B cell (primary cell): ENCODE measurements around the gene KLHDC8A. TPM values are rescaled to one million over a fixed set of nuclear protein-coding genes. Genes with fewer than 3 reads are reported as not detected.
A peak's percentile ranks its signal among the peaks of the same experiment; 100 is the strongest.

Source experiments
- ATAC-seq: fragments of 200-7000 bp; cut with Tn5 transposase; one replicate; pipeline ENCODE4 v1.10.0; 2021; ENCODE audit warnings: low read depth, mild to moderate bottlenecking, moderate number of reproducible peaks, moderate library complexity
- CTCF ChIA-PET: fragments of 350-600 bp; sonication (Branson Sonifier 250); formaldehyde crosslinking; loops from one replicate; lab custom pipeline; 2021; ENCODE audit warnings: antibody characterized with exemption, inconsistent platforms; lab: Charles Lee
- POLR2A ChIA-PET: fragments of 350-600 bp; sonication (Branson Sonifier 250); formaldehyde crosslinking; loops from one replicate; lab custom pipeline; 2021; ENCODE audit warnings: antibody characterized with exemption; lab: Charles Lee
- DNase-seq: peaks from one replicate; pipeline ENCODE4 v3.0.0; 2013
- H2AFZ ChIP-seq: 2 replicates; pipeline ENCODE4 v1.6.1; 2012; ENCODE audit warnings: mild to moderate bottlenecking, low read depth, low read length; ENCODE audit not compliant: insufficient read depth, poor library complexity, severe bottlenecking
- H3K27ac ChIP-seq, 2 donors: 1 replicate in 1 of 2; 2 replicates in 1 of 2; pipeline ENCODE4 v1.5.1; 2012 to 2013; ENCODE audit warnings: low read length in 2 of 2, mild to moderate bottlenecking in 2 of 2, moderate library complexity in 1 of 2
- H3K27me3 ChIP-seq, 4 experiments: fragments of 200-600 bp in 1 of 4; sonication (generic) in 1 of 4; replicated peaks in 1 of 4; 1 replicate in 2 of 4; 2 replicates in 2 of 4; pipeline versions ENCODE4 v1.6.1 to v1.7.0; 2013 to 2016; ENCODE audit warnings: low read length in 3 of 4, mild to moderate bottlenecking in 2 of 4, mixed read lengths in 1 of 4, moderate library complexity in 1 of 4; ENCODE audit not compliant: insufficient read depth in 4 of 4, control insufficient read depth in 3 of 4; ENCODE audit errors: control extremely low read depth in 1 of 4
- H3K36me3 ChIP-seq, 2 experiments: replicated peaks in 1 of 2; 1 replicate in 1 of 2; 2 replicates in 1 of 2; pipeline versions ENCODE4 v1.6.1 to v1.7.1; 2013; ENCODE audit warnings: low read length in 1 of 2; ENCODE audit not compliant: insufficient read depth in 2 of 2, control insufficient read depth in 1 of 2; ENCODE audit errors: control extremely low read depth in 1 of 2, extremely low read depth in 1 of 2
- H3K4me1 ChIP-seq, 2 donors: fragments of 200-600 bp in 1 of 2; sonication (generic) in 1 of 2; 1 replicate in 1 of 2; 2 replicates in 1 of 2; pipeline versions ENCODE4 v1.5.1 to v1.6.1; 2013 to 2017; ENCODE audit warnings: low read length in 2 of 2; ENCODE audit not compliant: control insufficient read depth in 2 of 2, insufficient read depth in 2 of 2
- H3K4me2 ChIP-seq: replicated peaks from 2 replicates; pipeline ENCODE3; 2012; ENCODE audit warnings: mild to moderate bottlenecking, low read depth, low read length; ENCODE audit not compliant: poor library complexity, severe bottlenecking
- H3K4me3 ChIP-seq, 5 experiments: fragments of 200-600 bp in 1 of 5; sonication (generic) in 1 of 5; 1 replicate in 3 of 5; 2 replicates in 2 of 5; pipeline versions ENCODE4 v1.5.1 to v1.7.0; 2011 to 2016; ENCODE audit warnings: low read length in 4 of 5, mild to moderate bottlenecking in 4 of 5, low read depth in 2 of 5, control low read depth in 1 of 5, moderate library complexity in 1 of 5; ENCODE audit not compliant: insufficient read depth in 1 of 5; ENCODE audit errors: control extremely low read depth in 1 of 5, extremely low read depth in 1 of 5
- H3K79me2 ChIP-seq: fragments of 200-600 bp; sonication (generic); one replicate; pipeline ENCODE4 v1.6.0; 2016; ENCODE audit warnings: low read length; ENCODE audit not compliant: control insufficient read depth, insufficient read depth
- H3K9ac ChIP-seq: fragments of 200-600 bp; sonication (generic); 2 replicates; pipeline ENCODE4 v1.6.1; 2017; ENCODE audit warnings: mild to moderate bottlenecking, low read length, moderate library complexity
- H3K9me3 ChIP-seq, 3 donors: one replicate each; pipeline versions ENCODE4 v1.6.1 to v1.7.1; 2013; ENCODE audit warnings: low read length in 2 of 3; ENCODE audit not compliant: control insufficient read depth in 2 of 3, insufficient read depth in 1 of 3; ENCODE audit errors: control extremely low read depth in 1 of 3
- H4K20me1 ChIP-seq: 2 replicates; pipeline ENCODE4 v1.6.0; 2012; ENCODE audit warnings: mild to moderate bottlenecking, low read length; ENCODE audit not compliant: insufficient read depth, control insufficient read depth, poor library complexity, severe bottlenecking
- H3K27ac Mint-ChIP-seq: one replicate; pipeline ENCODE4 v1.8.0; 2021; ENCODE audit warnings: mixed read lengths
- H3K27me3 Mint-ChIP-seq: one replicate; pipeline ENCODE4 v1.8.0; 2021; ENCODE audit warnings: mixed read lengths
- H3K4me1 Mint-ChIP-seq: one replicate; pipeline ENCODE4 v1.8.0; 2021; ENCODE audit warnings: mixed read lengths
- H3K4me3 Mint-ChIP-seq: one replicate; pipeline ENCODE4 v1.8.0; 2021; ENCODE audit warnings: mixed read lengths
- H3K9me3 Mint-ChIP-seq: one replicate; pipeline ENCODE4 v1.8.0; 2022; ENCODE audit warnings: mixed read lengths; ENCODE audit not compliant: insufficient read depth
- CTCF ChIP-seq: fragments of 200-600 bp; IDR thresholded peaks from one replicate; pipeline ENCODE4 v1.8.0; 2022; ENCODE audit warnings: antibody characterized with exemption, mild to moderate bottlenecking
- EZH2 ChIP-seq: IDR thresholded peaks from 2 replicates; pipeline ENCODE4 v1.6.1; 2012; ENCODE audit warnings: borderline replicate concordance, low read depth, mild to moderate bottlenecking, moderate library complexity, low read length; ENCODE audit not compliant: insufficient read depth, poor library complexity, severe bottlenecking
- WGBS: methylation state at CpG from one replicate; pipeline ENCODE4 v1.1.5; 2013; ENCODE audit warnings: missing lambda C conversion rate; ENCODE audit not compliant: insufficient coverage; 5-methylcytosine and 5-hydroxymethylcytosine counted together
- intact Hi-C: fragments of 100-400 bp; cut with micrococcal nuclease; formaldehyde crosslinking; loops from one replicate; pipeline ENCODE4 v1.10.0; 2022
- polyA plus RNA-seq: library from polyadenylated mRNA; depleted of rRNA; stranded (reverse); fragments of >200 nt; gene quantifications from 2 replicates; pipeline ENCODE4 v1.2.3, GENCODE V29; 2012
- total RNA-seq, 2 donors: library from RNA; stranded (reverse); fragments of 120-200 nt in 1 of 2; gene quantifications; 1 replicate in 1 of 2; 2 replicates in 1 of 2; pipeline versions ENCODE4 v1.2.3 to v1.2.4, GENCODE V29; 2013 to 2022

KLHDC8A gene
- total and polyA plus RNA-seq, 2 donors (not counting 1 experiment from before 2014, with no cell fraction given): 0.39 to 0.60 TPM

DNA sequence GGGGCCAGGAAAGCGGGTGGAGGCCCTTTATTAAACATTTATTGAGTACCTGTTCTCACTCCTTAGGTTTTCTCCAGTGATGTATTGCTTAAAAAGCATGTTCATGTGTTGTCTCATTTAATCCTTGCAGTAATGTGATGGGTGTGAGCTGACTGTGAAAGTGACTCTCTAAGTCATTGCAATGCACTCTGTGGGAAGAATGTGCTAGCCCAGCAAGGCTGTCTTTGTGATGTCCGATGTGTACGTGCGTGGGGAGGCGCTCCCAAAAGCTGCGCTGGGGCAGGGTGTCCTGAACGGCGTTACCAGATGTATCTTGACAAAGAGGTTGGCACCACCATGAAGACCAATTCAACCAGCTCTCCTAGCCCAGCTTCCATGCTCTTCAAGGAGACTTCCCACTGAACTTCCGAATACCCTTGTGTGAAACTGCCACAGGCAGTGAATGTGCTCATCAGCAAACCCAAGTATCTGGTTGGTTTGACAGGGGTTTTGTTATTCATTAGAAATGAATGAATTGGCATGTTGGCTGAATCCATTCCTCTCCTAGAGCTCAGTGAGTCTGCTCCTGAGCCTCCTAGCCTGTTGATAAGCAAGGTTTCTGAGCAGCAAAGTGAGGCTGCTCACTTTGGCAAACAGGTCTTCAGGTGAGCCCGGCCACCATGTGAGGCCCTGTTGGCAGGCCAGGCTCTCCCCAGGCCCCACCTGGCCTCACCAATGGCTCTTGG lies 63.2 kb downstream of the KLHDC8A start:
- Histone ChIP-seq H3K27me3 (no peaks in the 10 kb centered on the region), H3K4me3 (no peak overlapping the region), H2AFZ (no peak overlapping the region), H3K4me1 (peaks cover 68 to 94% of the 10 kb centered on the region in 2 donors), H3K4me2 (peak overlapping the region; percentile 33), H3K9me3 (peaks cover 0 to 8% (median 0%) of the 10 kb centered on the region in 3 donors), H4K20me1 (no peaks in the 10 kb centered on the region), H3K79me2 (peaks cover 6% of the 10 kb centered on the region), H3K36me3 (no peaks in the 10 kb centered on the region), H3K9ac (no peak overlapping the region), H3K27ac (peak overlapping the region in 1 of 2 donors; percentile 15)
- WGBS: 93% methylated on average over 8 of the region's 10 CpGs
- Mint-ChIP-seq H3K9me3 (no peaks in the 10 kb centered on the region), H3K4me1 (peaks cover 77% of the 10 kb centered on the region), H3K4me3 (no peak overlapping the region), H3K27ac (peak overlapping the region; percentile 81), H3K27me3 (no peaks in the 10 kb centered on the region)
- no peak for DNase-seq
- ATAC-seq: no peak
- POLR2A ChIA-PET: interaction anchor here (0.7 to 1.9 kb wide), 2 partner anchors 18 to 20 kb away, joined by 3 to 10 read pairs; no protein-coding TSS in a partner anchor
- intact Hi-C loops: no loop called here
- CTCF ChIA-PET: interaction anchor here (1.7 to 56.6 kb wide), 3 partner anchors 18 to 231 kb away, joined by 3 to 2421 read pairs (median 210); partner anchors contain the start of gene NUAK2
- TF ChIP-seq EZH2: no peak

DNA sequence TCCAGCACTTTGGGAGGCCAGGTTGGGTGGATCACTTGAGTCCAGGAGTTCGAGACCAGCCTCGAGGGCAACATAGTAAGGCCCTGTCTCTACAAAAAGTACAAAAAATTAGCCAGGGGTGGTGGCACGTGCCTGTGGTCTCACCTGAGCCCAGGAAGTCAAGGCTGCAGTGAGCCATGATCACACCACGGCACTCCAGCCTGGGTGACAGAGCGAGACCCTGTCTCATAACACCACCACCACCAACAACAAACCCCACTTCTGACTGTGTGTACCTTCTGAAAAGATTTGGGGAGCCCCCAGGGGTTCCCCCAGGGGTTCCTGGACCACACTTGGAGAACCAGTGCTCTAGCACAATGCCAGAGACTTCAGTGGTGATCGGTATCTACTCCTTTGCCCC lies 65.1 kb downstream of the KLHDC8A start:
- Histone ChIP-seq H3K4me2 (peak overlapping the region; percentile 42), H3K36me3 (no peaks in the 10 kb centered on the region), H3K27ac (peak overlapping the region; percentile 67 to 70), H3K79me2 (peaks cover 12% of the 10 kb centered on the region), H3K4me3 (no peak overlapping the region), H2AFZ (no peak overlapping the region), H4K20me1 (no peaks in the 10 kb centered on the region), H3K9me3 (peaks cover 0 to 8% (median 0%) of the 10 kb centered on the region in 3 donors), H3K4me1 (peaks cover 82 to 95% of the 10 kb centered on the region in 2 donors), H3K27me3 (no peaks in the 10 kb centered on the region), H3K9ac (peak overlapping the region; percentile 2)
- WGBS: 17% methylated on average over 5 of the region's 6 CpGs
- ChIA-PET CTCF (interaction anchor here (15.9 to 56.6 kb wide), 2 partner anchors 16 to 34 kb away, joined by 210 to 2421 read pairs; partner anchors contain the start of gene NUAK2), POLR2A (interaction anchor here (1.0 kb wide), 2 partner anchors 20 to 29 kb away, joined by 3 read pairs; partner anchors contain the start of gene NUAK2)
- Mint-ChIP-seq H3K27me3 (no peaks in the 10 kb centered on the region), H3K27ac (peak overlapping the region; percentile 89), H3K9me3 (no peaks in the 10 kb centered on the region), H3K4me1 (peaks cover 80% of the 10 kb centered on the region), H3K4me3 (peak overlapping the region; percentile 52)
- DNase-seq: peak; percentile 76
- intact Hi-C loops: no loop called here
- ATAC-seq: no peak
- no peak for TF ChIP-seq CTCF
- no peak for TF ChIP-seq EZH2
